Astrocyte (in vitro differentiated cells and primary cell): ENCODE data around the gene MYPN.

Source experiments
- CTCF ChIP-seq: IDR thresholded peaks from 2 replicates; pipeline ENCODE4 v1.5.1; 2011; ENCODE audit warnings: low read depth, mild to moderate bottlenecking, inconsistent platforms, low read length, moderate library complexity; ENCODE audit not compliant: insufficient read depth
- EZH2 ChIP-seq: IDR thresholded peaks from 2 replicates; pipeline ENCODE4 v1.6.1; 2012; ENCODE audit warnings: mild to moderate bottlenecking, low read length, inconsistent platforms; ENCODE audit not compliant: insufficient read depth

DNA sequence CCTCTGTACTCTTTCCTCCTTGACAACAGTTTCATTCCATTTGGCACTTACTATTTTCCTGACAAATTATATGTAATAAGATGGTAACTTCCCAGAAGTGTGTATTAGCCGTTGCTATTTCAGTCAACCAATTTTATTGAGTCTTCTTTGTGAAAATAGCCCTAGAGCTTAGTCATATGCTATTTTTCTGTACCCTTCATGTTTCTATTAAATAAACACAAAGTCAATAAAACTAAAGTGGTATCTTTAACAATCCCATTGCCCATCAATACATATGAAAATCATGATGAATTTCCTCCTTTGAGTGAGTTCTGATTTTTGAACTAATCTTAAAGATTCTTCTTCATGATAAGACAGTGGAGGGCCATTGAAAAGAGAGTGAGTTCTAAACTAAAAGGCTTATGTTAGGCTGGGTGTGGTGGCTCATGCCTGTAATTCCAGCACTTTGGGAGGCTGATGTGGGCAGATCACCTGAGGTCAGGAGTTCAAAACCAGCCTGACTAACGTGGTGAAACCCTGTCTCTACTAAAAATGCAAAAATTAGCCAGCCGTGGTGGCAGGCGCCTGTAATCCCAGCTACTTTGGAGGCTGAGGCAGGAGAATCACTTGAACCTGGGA, 5.9 kb upstream of the MYPN start:
- TF ChIP-seq CTCF (no peak), EZH2 (no peak)
